NCI-H2029 (cell line): ENCODE data around the gene SORBS2.
"Not testable (repeated sequence)": the region's sequence is repeated elsewhere in the genome, so short reads cannot be mapped to it uniquely, and the experiment has no call there.

Experiments used
- DNase-seq: peaks from one replicate; lab custom pipeline; 2025; lab: John Stamatoyannopoulos, UW

The SORBS2 gene

DNA sequence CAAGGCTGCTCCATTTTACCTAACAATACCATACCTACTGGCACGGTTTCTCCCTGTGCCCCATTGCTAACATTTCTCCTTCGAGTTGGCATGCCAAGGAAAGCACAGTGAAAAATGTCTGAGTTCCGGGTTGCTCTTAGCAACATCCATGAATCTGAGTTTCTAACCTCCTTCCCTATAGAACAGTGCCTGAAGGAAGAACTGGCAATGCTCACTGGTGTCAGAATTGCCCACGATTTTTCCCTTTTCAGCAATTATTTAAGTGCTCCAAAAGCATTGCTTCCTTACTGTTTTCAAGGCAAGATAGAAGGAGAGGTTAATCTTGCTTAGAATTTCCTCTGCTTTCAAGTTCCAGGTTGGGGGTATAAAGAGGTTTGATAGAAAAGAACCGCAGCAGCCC lies 75.1 kb downstream of the SORBS2 start:
- no peak for DNase-seq

DNA sequence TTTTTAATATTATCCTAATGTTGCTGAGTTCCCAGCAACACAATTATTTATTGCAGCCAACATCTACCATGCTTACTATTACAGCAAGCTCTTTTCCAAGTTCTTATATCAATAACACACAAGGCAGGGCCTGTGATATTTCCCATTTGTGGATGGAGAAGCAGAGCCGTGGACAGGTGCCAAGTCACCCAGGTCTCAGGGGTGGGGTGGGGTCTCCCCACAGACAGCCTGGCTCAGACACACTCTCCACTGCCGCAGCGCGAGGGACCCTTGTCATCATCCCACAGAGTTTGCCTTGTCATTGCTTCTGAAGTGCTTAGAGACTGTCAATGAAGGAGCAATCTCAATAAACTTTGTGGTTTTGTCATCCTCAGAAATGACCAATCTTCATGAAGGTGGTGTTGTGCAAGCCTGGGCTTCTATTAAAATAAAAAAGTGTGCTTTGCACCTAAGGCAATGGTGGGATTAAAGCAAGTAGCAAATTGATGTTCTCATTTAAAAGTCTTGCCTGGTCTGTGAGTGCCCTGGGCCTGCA lies 76.1 kb downstream of the SORBS2 start:
- DNase-seq: no peak

- no peak for DNase-seq
These were observed 77.1 kb downstream of the SORBS2 start for GRCh38 chr4:185734930-185735329.

- no peak for DNase-seq
These were observed 77.8 kb downstream of the SORBS2 start for GRCh38 chr4:185734214-185734613.

GRCh38 chr4:185730849-185731608 lies 81.0 kb downstream of the SORBS2 start:
- no peak for DNase-seq

GRCh38 chr4:185730387-185730786 lies 81.6 kb downstream of the SORBS2 start:
- no peak for DNase-seq

GRCh38 chr4:185729391-185729804 lies 82.6 kb downstream of the SORBS2 start:
- DNase-seq: no peak

- no peak for DNase-seq
These were observed 83.1 kb downstream of the SORBS2 start for GRCh38 chr4:185728893-185729292.

DNA sequence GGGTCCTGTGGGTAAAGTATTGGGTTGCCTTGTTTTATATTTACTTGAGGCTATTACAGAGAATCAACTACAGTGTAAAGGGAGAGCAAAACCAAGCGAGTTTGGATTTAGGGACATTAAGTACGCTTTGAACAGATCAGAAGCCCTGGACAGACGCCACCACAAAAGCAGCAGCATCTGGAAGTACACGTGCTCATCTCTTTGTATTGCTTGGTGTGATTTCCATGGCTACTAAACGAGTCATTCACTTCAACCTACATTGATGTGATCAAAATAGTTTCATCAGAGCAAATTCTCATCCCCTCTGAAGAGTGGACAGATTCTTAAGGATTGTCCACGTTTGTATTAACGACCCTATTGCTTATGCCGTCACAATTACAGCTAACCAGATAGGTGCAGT lies 85.1 kb downstream of the SORBS2 start:
- no peak for DNase-seq

DNA sequence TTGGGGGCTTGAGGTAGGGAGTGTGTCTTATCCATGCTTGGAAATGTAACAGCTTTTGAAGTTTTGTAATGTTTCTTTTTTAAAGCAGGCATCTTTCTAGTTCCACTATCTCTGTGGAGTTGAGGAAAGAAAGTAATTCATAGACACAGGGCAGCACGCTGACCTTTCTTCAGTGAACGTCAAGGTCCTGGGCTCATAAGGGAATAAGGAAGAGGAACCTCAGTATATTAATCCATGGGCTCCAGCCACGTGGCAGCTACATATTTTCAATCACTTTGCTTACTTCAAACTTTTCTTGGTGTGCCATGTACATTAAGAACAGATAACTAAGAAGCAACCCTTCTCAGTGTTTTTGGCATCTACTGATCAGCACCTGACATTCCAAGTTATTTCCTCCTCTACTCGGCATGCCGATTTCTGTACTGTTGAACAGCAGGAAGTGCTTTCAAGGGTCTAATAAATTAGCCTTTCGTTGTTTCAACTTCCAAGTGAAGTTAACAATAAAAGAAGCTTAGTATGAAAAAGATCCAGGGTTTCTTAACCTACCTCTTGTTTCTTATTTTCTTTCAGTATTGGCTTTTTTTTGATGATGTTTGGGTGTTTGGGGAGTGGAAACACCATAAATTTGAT lies 88.2 kb downstream of the SORBS2 start:
- DNase-seq: no peak

- DNase-seq: no peak
These were observed 90.0 kb downstream of the SORBS2 start for GRCh38 chr4:185722029-185722316.

DNA sequence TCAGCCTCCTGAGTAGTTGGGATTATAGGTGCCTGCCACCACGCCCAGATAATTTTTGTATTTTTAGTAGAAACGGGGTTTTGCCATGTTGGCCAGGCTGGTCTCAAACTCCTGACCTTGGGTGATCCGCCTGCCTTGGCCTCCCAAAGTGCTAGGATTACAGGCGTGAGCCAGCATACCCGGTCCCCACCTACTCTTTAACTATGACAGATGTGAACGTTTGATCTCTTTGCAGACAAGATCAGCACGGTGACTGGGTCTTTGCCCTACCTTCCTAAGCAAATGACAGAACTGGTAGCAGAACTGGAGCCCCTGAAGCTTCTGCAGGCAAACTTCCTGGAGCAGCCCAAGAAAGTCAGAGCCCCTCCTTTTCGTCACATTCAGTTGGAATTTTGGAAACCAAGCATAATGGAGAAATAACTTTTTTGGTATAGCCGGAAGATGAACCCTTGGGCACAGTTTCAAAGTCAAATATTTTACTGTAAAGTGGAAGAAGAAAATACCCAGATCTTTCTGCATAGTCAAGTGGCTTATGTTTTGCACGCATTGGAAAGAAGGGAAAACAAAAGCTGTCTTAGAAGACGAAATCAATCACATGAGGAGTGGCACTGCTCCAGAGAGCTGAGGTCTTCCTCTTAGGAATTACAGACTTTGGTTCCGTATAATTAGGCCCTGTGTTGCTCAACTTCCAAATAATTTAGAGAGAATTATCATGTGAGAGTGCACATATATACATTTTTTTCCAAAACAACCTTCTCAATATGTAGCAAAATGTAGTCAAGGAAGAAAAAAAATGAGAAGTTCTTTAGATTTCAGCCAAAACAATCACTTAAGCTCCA lies 90.6 kb downstream of the SORBS2 start:
- no peak for DNase-seq

- no peak for DNase-seq
These were observed 92.5 kb downstream of the SORBS2 start for GRCh38 chr4:185719500-185719858.

DNA sequence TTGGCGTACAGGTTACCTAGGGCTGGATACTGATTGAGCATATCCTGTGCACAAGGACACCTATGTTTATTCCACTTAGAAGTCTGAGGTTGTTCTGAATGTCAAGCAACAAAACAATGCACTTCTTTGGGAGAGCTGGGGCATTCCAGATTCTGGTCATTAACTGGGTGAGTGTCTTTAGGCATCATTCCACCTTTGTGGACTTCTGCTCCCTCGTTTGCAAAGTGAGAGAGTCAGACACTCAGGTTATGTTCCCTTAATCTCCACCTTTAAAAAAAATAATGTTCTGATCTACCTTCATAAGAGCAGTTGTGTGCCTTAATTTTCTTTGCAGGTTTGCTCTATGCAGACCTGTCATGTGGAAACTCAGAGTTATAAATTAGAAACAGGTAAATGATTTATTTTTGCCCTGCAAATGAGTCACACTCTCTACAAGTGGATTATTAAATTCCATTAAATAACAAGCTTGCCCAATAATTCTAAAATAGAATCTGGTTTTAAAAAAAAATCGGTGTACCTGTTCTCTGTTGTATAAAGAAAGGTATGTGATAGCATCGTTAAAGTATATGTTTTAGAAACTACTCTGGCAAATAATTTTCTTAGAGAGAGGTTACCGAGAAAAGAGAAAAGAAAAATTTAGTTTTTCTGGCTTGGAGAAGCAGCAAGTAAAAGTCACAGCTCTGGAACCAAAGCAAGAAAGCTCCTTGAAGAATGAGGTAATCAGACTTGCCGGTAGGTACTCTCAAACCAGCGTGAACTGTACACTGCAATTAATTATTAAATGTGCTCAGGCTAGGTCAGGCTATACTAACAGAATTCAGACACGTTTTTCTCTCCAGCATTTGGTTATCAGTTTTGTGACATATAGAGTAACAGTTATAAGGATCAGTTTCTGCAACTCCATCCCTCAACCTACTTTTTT lies 93.2 kb downstream of the SORBS2 start:
- no peak for DNase-seq

DNA sequence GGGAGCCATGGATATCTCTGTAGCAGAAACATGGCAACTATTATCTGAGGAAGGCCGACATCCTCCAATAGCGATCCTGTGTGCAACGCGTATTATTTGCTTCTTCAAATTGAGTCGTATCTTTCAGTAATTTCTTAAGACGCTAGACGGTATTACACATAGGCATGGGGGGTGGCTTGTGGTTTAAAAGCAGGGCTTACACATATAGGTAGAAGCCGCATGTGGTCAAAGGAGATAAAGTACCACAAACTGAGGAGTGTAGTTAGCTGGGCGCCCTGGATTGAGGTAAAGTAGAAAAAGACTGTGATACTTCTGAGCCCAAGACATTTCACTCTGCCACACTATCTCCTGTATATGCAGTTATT lies 94.6 kb downstream of the SORBS2 start:
- DNase-seq: no peak

DNA sequence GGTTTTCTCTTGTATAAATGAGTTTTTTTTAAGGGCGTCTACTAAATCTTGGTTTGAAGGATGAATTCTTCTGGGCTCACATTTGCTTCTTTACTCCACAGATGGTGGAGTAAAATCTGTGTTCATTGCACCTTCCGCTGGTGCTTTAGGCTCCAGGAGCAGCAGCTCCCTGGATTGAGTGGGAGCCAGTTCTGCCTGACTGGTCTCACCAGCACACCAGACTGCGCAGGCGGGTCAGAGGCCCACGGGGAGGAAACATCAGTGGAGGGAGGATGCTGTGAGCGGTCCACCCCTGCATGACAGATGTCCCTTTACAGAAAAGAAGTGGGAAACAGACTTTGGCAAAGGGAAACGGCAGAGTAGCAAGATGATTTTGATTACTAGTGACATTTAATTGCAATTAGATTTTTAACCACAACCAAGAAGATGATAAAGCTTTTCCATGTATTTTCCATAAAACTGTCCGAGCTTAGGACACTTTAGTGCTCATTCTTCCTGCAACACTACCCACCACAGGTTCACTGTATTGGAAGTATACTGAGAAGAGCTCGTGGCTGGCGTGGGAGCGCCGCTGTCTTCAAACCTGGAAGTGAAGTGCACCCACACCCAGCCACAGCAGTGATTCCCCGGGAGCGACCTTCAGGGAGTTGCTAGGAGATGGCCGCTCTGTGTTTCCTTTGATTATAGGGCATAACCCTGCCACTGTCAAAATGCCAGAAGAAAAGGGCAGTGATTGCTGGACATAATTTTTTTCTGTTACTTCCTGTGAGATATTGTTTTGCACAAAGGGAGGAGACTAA lies 95.2 kb downstream of the SORBS2 start:
- peak; percentile 51 for DNase-seq

DNA sequence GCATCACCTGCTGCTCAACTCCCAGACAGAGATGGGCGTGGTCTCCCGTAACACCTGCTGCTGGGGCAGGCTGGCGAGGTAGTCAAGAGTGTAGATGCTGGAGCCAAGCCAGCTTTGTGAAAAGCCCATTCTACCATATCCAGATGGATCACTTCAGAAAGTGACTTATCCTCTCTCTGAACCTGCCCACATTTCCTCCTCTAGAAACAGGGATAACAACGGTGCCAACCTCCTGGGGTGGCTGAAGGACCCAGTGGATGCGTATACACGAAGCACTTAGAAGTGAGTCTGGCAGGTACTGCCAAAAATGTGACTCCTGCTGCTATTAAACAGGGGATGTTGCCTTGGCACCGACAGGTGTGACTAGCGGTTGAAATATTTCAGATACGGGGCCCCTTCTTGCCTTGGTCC lies 95.8 kb downstream of the SORBS2 start:
- DNase-seq: peak; percentile 97

- not testable (repeated sequence) for DNase-seq
These were observed 97.5 kb downstream of the SORBS2 start for GRCh38 chr4:185714524-185714923.

- DNase-seq: no peak
These were observed 98.3 kb downstream of the SORBS2 start for GRCh38 chr4:185713731-185714130.

GRCh38 chr4:185713272-185713671 lies 98.7 kb downstream of the SORBS2 start:
- DNase-seq: no peak
